Esophagus muscularis mucosa (tissue), 3 donors: ENCODE results near the gene WNT1.

Experiments used
- CTCF ChIP-seq, 3 experiments: fragments of 200-600 bp in 2 of 3; fragments of 450-650 bp in 1 of 3; sonication (generic) in 2 of 3; IDR thresholded peaks; one replicate each; pipeline ENCODE4 v1.5.1; 2017 to 2019; ENCODE audit warnings: antibody characterized with exemption in 3 of 3, mild to moderate bottlenecking in 2 of 3, moderate library complexity in 1 of 3
- POLR2A ChIP-seq: fragments of 450-650 bp; IDR thresholded peaks from one replicate; pipeline ENCODE4 v1.6.1; 2017; ENCODE audit warnings: antibody characterized with exemption, moderate library complexity, mild to moderate bottlenecking, low read depth
- POLR2AphosphoS5 ChIP-seq, 2 donors: sonication (generic); formaldehyde crosslinking; IDR thresholded peaks; one replicate each; pipeline ENCODE4 v1.6.1; 2017; ENCODE audit warnings: antibody characterized with exemption in 2 of 2

GRCh38 chr12:49014547-49014946 lies 36.4 kb downstream of the WNT1 start:
- no peak for TF ChIP-seq POLR2A
- no peak for TF ChIP-seq POLR2AphosphoS5 (IDR thresholded peaks at IDR 0.05)
- TF ChIP-seq CTCF (IDR thresholded peaks at IDR 0.05): no peak
